GM12875 (cell line): ENCODE measurements around the gene HES4.

ENCODE experiments used
- H3K4me3 ChIP-seq: one replicate; pipeline ENCODE4 v1.5.1; 2011; ENCODE audit warnings: low read depth, low read length, control low read depth
- TF ChIP-seq, protein P1 (sequence below): IDR thresholded peaks from 2 replicates; pipeline ENCODE4 v1.5.1; 2011; ENCODE audit warnings: low read depth, mild to moderate bottlenecking, control low read depth, inconsistent platforms, low read length, moderate library complexity, borderline replicate concordance; ENCODE audit not compliant: insufficient read depth

Gene HES4

DNA sequence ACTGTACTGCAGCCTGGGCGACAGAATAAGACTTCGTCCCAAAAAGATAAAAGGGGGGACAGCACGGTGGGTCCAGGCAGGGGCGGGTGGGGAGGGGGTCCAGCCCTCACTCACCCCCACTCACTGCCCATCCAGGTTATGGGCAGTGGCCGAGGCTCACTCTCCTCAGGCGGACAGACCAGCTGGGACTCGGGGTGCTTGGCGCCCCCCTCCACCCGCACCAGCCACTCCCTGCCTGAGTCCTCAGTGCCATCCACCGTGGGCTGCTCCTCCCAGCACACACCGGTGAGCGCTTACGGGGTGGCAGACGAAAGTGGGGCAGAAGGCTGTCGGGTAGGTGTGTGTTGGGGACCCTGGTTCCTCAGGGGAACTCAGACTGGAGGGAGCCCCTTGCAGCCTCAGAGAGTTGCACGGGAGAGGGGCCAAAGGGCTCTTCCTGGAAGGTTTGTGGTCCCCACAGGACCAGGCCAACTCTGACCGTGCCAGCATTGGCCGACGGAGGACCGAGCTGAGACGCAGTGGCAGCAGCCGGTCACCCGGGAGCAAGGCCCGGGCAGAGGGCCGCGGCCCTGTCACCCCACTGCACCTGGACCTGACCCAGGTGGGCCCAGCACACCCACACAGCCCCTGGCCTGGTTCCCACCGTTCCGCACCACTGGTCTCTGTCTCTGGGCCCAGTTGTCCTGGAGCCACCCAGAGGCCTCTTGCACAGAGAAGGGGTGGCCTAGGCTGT is 27.0 kb downstream of the HES4 start:
- TF ChIP-seq, protein P1, sequence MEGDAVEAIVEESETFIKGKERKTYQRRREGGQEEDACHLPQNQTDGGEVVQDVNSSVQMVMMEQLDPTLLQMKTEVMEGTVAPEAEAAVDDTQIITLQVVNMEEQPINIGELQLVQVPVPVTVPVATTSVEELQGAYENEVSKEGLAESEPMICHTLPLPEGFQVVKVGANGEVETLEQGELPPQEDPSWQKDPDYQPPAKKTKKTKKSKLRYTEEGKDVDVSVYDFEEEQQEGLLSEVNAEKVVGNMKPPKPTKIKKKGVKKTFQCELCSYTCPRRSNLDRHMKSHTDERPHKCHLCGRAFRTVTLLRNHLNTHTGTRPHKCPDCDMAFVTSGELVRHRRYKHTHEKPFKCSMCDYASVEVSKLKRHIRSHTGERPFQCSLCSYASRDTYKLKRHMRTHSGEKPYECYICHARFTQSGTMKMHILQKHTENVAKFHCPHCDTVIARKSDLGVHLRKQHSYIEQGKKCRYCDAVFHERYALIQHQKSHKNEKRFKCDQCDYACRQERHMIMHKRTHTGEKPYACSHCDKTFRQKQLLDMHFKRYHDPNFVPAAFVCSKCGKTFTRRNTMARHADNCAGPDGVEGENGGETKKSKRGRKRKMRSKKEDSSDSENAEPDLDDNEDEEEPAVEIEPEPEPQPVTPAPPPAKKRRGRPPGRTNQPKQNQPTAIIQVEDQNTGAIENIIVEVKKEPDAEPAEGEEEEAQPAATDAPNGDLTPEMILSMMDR: no peak

DNA sequence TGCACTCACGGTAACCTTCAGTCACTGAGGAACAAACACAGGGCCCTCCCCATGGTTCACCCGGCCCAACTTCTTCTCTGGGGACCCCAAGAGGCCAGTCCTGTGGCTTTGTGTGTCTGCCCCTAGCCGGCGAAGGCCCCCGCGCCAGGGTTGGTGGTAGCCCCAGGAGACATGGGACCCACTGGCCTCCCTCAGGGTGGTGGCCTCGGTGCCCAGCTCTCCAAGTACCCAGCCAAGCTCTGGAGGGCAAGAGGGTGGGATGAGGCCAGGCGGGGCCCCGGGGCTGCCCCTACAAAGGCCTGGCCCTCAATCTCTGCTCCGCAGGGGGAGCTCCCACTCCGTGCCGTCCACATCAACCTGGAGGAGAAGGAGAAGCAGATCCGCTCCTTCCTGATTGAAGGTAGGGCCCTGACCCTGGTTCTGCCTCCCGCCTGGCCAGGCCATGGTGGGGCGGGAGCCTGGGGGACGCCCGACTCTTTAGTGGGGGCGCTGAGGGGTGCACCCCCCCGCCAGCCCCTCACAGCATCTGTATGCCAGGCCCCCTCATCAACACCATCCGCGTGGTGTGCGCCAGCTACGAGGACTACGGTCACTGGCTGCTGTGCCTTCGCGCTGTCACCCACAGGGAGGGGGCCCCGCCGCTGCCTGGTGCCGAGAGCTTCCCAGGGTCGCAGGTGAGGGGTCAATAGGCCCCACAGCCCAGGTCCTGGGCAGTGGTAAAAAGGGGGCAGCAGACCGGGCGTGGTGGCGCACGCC is 28.0 kb downstream of the HES4 start:
- TF ChIP-seq, protein P1: no peak
- H3K4me3 ChIP-seq: no peak overlapping the region

More for the DNA sequence above, 27.0 kb downstream of the HES4 start:
- H3K4me3 ChIP-seq: no peak overlapping the region

DNA sequence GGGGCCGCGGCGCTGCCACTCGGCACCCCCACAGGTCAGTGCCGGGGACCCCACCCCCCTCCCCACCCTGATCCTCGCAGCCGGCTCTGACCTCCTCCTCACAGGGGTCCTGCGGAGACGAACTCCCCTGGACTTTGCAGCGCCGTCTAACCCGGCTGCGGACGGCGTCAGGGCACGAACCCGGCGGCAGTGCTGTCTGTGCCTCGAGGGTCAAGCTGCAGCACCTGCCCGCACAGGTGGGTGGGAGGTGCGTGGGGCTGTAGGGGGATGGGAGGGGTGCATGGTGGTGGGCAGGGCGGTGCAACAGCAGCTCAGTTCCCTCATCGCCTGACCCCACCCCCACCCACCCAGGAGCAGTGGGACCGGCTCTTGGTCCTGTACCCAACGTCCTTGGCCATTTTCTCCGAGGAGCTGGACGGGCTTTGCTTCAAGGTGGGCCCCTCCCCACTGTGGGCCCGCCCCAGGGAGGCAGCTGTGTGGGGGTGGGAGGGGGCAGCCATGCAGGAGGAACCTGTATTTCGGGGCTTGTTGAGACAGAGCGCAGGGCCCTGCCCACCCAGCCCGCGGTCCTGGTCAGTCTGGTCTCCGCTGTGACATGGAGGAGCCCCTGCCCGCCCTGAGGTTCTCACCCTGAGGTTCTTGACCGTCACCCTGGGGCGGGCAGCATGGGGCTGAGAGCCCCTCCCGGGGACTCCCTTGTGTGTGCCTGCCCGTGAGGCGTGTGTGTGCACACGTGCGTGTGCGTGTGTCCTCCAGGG is 28.7 kb downstream of the HES4 start:
- TF ChIP-seq, protein P1: no peak
- no peak overlapping the region for H3K4me3 ChIP-seq

DNA sequence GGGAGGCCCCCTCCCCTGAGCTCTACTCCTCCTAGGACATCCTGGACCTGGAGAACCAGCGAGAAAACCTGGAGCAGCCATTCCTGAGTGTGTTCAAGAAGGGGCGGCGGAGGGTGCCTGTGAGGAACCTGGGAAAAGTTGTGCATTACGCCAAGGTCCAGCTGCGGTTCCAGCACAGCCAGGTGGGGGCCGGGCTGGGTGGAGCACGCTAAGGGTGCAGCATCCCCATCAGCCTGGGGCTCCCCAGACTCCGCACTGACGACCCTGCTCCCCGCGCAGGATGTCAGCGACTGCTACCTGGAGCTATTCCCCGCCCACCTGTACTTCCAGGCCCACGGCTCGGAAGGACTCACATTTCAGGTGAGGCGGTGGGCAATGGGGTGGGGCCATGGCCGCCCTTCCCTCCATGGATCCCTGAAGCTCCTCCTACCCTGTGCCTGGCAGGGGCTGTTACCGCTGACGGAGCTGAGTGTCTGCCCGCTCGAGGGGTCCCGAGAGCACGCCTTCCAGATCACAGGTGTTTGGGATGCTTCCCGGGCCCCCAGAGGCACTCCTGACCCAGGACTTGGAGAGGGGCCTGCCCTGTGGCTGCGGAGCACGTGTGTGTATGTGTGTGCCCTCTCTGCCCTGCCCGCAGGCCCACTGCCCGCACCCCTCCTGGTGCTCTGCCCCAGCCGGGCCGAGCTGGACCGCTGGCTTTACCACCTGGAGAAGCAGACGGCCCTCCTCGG is 29.5 kb downstream of the HES4 start:
- TF ChIP-seq, protein P1: no peak
- H3K4me3 ChIP-seq: no peak overlapping the region

DNA sequence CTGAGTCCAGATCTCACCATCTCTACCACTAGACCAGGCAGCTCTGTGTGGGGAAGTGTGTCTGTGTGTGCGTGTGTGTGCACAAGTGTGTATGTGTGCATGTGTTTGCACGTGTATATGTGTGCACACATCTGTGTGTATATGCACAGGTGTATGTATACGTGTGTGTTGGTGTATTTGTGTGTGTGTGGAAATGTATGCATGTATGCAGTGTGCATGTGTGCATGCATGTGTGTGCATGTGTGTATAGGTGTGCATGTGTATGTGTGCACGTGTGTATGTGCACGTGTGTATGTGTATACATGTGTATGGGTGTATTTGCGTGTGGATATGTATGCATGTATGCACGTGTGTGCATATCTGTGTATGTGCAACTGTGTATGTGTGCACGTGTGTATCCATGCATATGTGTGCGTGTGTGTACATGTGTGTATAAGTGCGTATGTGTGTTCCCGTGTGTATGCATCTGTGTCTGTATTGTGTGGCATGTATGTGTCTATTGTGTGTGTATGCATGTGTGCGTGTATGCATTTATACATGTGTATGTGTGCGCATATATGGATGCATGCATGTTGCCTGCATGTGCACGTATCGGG is 30.5 kb downstream of the HES4 start:
- H3K4me3 ChIP-seq: no peak overlapping the region
- TF ChIP-seq, protein P1: no peak
